NCI-H2227 (cell line): Measurements from ENCODE around the gene RTN1.

Experiments used
- DNase-seq: peaks from one replicate; lab custom pipeline; 2025; ENCODE audit not compliant: unreplicated experiment; lab: John Stamatoyannopoulos, UW

RTN1 gene

GRCh38 chr14:59570122-59570521 lies 300.5 kb downstream of the RTN1 start:
- DNase-seq = no peak

GRCh38 chr14:59566725-59567124 lies 303.9 kb downstream of the RTN1 start:
- DNase-seq = no peak

GRCh38 chr14:59566296-59566695 lies 304.3 kb downstream of the RTN1 start:
- DNase-seq = no peak

DNA sequence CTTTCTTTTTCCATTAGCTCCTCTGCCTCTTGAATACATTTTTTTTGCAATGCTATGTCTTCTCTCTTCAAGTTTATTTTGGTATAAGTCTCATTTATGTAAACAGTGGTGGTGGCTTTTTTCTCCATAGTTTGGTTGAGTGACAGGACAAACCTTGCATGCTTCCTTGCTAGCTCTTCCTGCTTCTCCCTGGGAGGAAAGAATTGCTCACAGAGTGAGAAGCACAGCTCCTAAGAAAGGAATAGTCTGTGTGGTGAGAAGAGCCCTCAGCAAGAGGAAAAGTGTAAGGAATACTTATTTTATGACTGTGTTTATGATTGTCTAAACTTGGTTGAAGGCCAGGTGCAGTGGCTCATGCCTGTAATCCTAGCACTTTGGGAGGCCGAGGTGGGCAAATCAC lies 305.5 kb downstream of the RTN1 start:
- no peak for DNase-seq

- DNase-seq = peak; percentile 9
Measured at GRCh38 chr14:59564366-59564765, 306.2 kb downstream of the RTN1 start.

DNA sequence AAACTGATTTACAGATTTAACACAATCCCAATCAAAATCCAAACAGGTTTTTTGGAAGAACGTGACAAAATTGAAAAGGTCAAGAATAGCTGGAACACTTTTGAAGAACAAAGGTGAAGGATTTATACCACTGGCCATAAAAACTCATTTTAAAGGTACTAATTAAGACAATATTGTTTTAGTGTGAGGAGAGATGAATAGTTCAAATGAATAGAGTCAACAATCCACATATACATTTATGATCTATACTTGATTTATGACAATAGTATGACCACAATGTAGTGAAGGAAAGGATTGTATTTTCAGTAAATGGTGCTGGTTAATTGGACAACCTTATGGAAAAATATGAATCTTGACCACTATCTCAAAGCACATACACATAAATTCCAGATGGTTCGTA lies 323.3 kb downstream of the RTN1 start:
- no peak for DNase-seq
